Suprapubic skin (tissue), 4 donors: ENCODE data around the gene NFATC3. TPM values are rescaled to one million over a fixed set of nuclear protein-coding genes. Genes with fewer than 3 reads are reported as not detected.

Source experiments
- DNase-seq, 2 donors: peaks; one replicate each; pipeline ENCODE4 v3.0.0-alpha.2; 2019; ENCODE audit warnings: low spot score in 2 of 2
- H3K27ac ChIP-seq: fragments of 200-600 bp; sonication (generic); one replicate; pipeline ENCODE4 v1.5.1; 2019
- H3K27me3 ChIP-seq: fragments of 200-600 bp; sonication (generic); one replicate; pipeline ENCODE4 v1.5.1; 2019
- H3K36me3 ChIP-seq: fragments of 200-600 bp; sonication (generic); one replicate; pipeline ENCODE4 v1.5.1; 2019
- H3K4me1 ChIP-seq: fragments of 200-600 bp; sonication (generic); one replicate; pipeline ENCODE4 v1.5.1; 2019
- H3K4me3 ChIP-seq: fragments of 200-600 bp; sonication (generic); one replicate; pipeline ENCODE4 v1.5.1; 2019; ENCODE audit warnings: mild to moderate bottlenecking
- H3K9me3 ChIP-seq: fragments of 200-600 bp; sonication (generic); one replicate; pipeline ENCODE4 v1.5.1; 2019
- CTCF ChIP-seq, 2 donors: fragments of 200-600 bp in 1 of 2; fragments of 450-650 bp in 1 of 2; sonication (generic) in 1 of 2; IDR thresholded peaks; one replicate each; pipeline ENCODE4 v1.5.1; 2016 to 2019; ENCODE audit warnings: antibody characterized with exemption in 2 of 2, mild to moderate bottlenecking in 1 of 2, moderate library complexity in 1 of 2
- EP300 ChIP-seq: sonication (generic); formaldehyde crosslinking; IDR thresholded peaks from one replicate; pipeline ENCODE4 v1.6.1; 2017; ENCODE audit warnings: antibody characterized with exemption
- POLR2A ChIP-seq, 2 donors: fragments of 450-650 bp; IDR thresholded peaks; one replicate each; pipeline ENCODE4 v1.6.1; 2017; ENCODE audit warnings: antibody characterized with exemption in 2 of 2, mild to moderate bottlenecking in 2 of 2, moderate library complexity in 2 of 2
- POLR2AphosphoS5 ChIP-seq, 3 donors: sonication (generic); formaldehyde crosslinking; IDR thresholded peaks; one replicate each; pipeline ENCODE4 v1.6.1; 2017; ENCODE audit warnings: antibody characterized with exemption in 3 of 3
- WGBS: methylation state at CpG from one replicate; pipeline ENCODE4 v1.1.5; 2018; 5-methylcytosine and 5-hydroxymethylcytosine counted together
- total RNA-seq, 4 donors: library from RNA; depleted of rRNA; stranded (reverse); fragments of >200 nt; gene quantifications; one replicate each; pipeline ENCODE4 v1.1.0, GENCODE V29; 2016

Gene NFATC3
- total RNA-seq, 4 donors from 2014 or later, result 32.7 to 58.1 (median 36.9) TPM

- 63% methylated on average over 4 of the region's 6 CpGs for WGBS
- Histone ChIP-seq H3K4me3 (no peak overlapping the region), H3K4me1 (peaks cover 20% of the 10 kb centered on the region), H3K27me3 (no peaks in the 10 kb centered on the region), H3K27ac (peak overlapping the region; percentile 7), H3K36me3 (peaks cover 53% of the 10 kb centered on the region), H3K9me3 (no peaks in the 10 kb centered on the region)
- TF ChIP-seq POLR2AphosphoS5 (IDR thresholded peaks at IDR 0.05) (no peak), POLR2A (IDR thresholded peaks at IDR 0.05) (no peak), EP300 (no peak), CTCF (IDR thresholded peaks at IDR 0.05) (no peak)
- DNase-seq, result no peak
These were observed 172.2 kb downstream of the NFATC3 start for GRCh38 chr16:68257251-68257905.

- Histone ChIP-seq H3K9me3 (no peaks in the 10 kb centered on the region), H3K4me1 (peaks cover 14% of the 10 kb centered on the region), H3K27me3 (no peaks in the 10 kb centered on the region), H3K36me3 (peaks cover 53% of the 10 kb centered on the region), H3K4me3 (no peak overlapping the region), H3K27ac (peak overlapping the region; percentile 7)
- DNase-seq, result no peak
- WGBS, result 60% methylated on average over 12 of the region's 13 CpGs
- no peak for TF ChIP-seq POLR2AphosphoS5 (IDR thresholded peaks at IDR 0.05)
- TF ChIP-seq EP300, result no peak
- no peak for TF ChIP-seq CTCF (IDR thresholded peaks at IDR 0.05)
- TF ChIP-seq POLR2A (IDR thresholded peaks at IDR 0.05), result no peak
These were observed 173.0 kb downstream of the NFATC3 start for GRCh38 chr16:68257906-68258800.

GRCh38 chr16:68259007-68259825 is 174.0 kb downstream of the NFATC3 start:
- Histone ChIP-seq H3K9me3 (no peaks in the 10 kb centered on the region), H3K27me3 (no peaks in the 10 kb centered on the region), H3K36me3 (peaks cover 45% of the 10 kb centered on the region), H3K4me3 (no peak overlapping the region), H3K4me1 (peaks cover 21% of the 10 kb centered on the region), H3K27ac (no peak overlapping the region)
- WGBS, result 89% methylated on average over 10 of the region's 27 CpGs
- TF ChIP-seq EP300, result no peak
- no peak for TF ChIP-seq CTCF (IDR thresholded peaks at IDR 0.05)
- no peak for TF ChIP-seq POLR2A (IDR thresholded peaks at IDR 0.05)
- TF ChIP-seq POLR2AphosphoS5 (IDR thresholded peaks at IDR 0.05), result no peak
- DNase-seq, result no peak

GRCh38 chr16:68263559-68264127 is 178.5 kb downstream of the NFATC3 start:
- Histone ChIP-seq H3K27me3 (no peaks in the 10 kb centered on the region), H3K4me3 (peak overlapping the region; percentile 83), H3K27ac (peak overlapping the region; percentile 94), H3K9me3 (no peaks in the 10 kb centered on the region), H3K4me1 (peaks cover 36% of the 10 kb centered on the region), H3K36me3 (peaks cover 20% of the 10 kb centered on the region)
- TF ChIP-seq EP300, result no peak
- TF ChIP-seq POLR2AphosphoS5 (IDR thresholded peaks at IDR 0.05), result no peak
- TF ChIP-seq POLR2A (IDR thresholded peaks at IDR 0.05), result no peak
- TF ChIP-seq CTCF (IDR thresholded peaks at IDR 0.05), result no peak
- WGBS, result 52% methylated on average over 9 of the region's 11 CpGs
- no peak for DNase-seq
